Endometrial microvascular endothelial cells (primary cell): ENCODE results near the gene BCAR3. TPM values are rescaled to one million over a fixed set of nuclear protein-coding genes. Genes with fewer than 3 reads are reported as not detected.

Experiments
- in situ Hi-C: cut with HindIII; loops from 2 replicates; pipeline ENCODE4 v1.10.0; 2017; ENCODE audit warnings: low sequenced_read_pairs, low pct_unique_long_range_greater_than_20kb; ENCODE audit errors: inconsistent ontology term
- total RNA-seq: library from RNA; depleted of rRNA; stranded (reverse); fragments of >200 nt; gene quantifications from one replicate; pipeline ENCODE4 v1.2.3, GENCODE V29; 2015; ENCODE audit errors: inconsistent ontology term

BCAR3 gene
- total RNA-seq, 1 donor from 2014 or later = 91.8 TPM

DNA sequence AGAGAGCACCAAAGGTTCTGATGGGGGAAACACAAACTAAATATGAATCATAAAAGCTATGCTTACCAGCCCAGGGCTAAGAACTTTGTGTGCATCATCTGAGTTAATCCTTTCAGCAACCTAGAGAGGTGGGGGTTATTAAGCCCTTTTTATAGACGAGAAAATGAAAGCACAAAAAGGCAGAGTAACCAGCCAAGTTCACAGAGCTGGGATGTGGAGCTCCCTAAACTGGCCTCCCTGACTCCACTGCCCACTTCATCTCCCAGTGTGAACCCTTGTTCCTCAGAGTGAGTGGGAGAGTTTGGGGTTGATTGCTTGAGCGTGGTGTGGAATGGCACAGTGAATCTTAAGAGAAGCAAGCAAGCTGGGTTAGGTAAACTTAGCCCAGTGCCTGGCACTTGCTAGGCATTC lies 10.8 kb upstream of the BCAR3 start:
- in situ Hi-C loops = no loop called here

- in situ Hi-C loops = no loop called here
Observed at GRCh38 chr1:93692026-93692425, 10.4 kb upstream of the BCAR3 start.

DNA sequence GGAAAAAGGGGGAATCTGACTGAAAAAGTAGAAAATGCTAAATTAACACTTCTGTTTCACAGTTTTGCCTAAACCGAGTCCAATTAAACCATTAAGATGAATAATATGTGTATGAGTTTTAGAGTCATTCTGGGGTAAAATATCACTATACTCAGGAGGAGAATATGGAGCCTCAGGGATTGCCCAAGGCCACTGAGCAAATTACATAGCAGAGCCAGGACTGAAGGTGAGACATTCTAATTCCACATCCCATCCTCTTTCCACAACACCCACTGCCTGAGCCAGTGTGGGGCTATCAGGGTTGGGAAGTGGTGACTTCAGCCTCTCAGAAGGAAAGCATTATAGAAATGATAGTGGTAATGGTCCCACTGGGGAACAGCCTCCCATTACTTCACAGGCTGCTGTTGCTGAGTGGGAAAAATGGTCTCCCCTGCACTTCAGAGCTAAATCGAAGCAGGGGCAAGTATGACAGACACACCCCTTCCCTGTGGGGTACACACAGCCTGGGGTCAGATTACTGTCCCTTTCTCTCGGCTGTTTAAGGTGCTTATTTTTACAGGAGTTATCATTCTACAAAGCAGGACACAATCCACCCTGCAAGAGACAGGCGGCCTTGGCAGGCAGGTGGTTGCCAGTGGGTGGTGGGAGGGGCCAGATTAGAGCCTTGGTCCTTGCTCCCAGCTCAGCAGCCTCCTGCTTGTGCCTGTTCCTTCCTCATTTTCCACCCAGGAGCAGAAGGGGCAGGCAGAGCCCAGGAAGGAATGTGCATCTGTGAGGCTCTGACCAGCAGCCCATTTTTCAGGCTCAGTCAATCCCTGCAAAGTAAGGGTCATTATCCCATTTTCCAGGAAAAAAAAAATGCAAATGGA lies 9.5 kb upstream of the BCAR3 start:
- in situ Hi-C loops = no loop called here

DNA sequence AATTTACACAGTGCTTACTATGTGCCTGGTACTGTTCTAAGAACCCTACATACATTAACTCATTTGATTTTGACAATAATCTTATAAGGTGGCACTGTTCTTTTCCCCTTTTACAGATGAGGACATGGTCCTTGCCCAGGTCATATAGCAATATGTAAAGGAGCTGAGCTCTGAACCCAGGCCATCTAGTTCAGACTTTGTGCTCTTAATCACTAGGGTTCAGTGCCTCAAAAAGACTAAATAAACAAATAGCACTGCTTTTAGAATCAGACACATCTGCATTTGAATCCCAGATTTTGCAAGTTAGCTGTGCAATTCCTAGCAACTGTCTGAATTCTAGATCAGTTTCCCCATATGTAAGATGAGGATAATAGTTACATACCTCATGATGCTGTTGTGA lies 8.7 kb upstream of the BCAR3 start:
- in situ Hi-C loops = no loop called here

DNA sequence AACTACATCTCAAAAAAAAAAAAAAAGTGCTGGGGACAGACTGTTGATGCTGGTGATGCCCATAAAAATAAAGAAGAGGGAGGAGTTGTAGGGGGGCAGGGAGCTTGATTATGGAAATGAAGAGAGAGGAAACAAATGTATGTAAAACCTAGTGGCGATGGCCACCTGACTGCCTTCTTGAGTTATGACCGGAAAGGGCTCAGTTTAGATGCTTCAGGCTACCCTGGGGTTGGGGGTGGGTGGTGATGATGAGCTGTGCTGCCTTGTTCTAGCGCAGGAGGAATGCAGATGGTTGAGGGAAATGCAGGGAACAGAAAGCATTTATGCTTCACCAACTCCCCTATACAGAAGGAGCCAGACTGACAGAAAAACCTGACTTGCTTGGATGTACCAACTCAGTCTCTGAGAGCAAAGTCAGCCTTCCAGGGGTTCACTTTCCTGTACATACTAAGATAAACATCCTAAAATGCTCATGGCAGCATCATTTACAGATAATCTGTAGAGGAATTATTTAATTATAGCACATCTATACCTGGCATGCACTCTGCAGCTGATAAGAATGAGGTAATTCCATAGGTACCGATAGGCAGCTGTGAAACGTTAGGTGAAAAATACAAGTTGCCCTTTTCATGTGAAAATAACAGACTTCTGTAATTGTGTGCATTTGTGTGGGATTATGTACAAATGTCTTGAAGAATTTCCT lies 8.0 kb upstream of the BCAR3 start:
- in situ Hi-C loops = no loop called here

- in situ Hi-C loops = no loop called here
Observed at GRCh38 chr1:93687542-93687941, 5.9 kb upstream of the BCAR3 start.

GRCh38 chr1:93686504-93687250 lies 5.0 kb upstream of the BCAR3 start:
- in situ Hi-C loops = no loop called here

DNA sequence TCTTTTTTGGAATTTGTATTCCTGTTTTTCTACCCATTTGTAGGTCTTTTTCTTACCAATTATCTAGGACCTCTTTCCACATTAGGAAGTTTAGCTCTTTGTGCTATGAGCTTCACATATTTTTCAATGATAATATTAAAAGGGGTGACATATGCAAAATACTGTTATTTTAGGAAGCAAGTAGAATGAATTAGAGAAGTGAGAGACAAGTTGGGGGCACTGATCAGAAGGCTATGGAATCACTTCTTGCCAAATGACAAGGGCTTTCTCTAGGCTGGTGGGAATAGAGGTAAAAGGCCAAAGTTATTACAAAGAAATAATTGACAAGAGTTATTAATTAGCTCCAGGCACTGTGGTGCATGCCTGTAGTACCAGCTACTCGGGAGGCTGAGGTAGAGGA lies 4.3 kb upstream of the BCAR3 start:
- in situ Hi-C loops = no loop called here

DNA sequence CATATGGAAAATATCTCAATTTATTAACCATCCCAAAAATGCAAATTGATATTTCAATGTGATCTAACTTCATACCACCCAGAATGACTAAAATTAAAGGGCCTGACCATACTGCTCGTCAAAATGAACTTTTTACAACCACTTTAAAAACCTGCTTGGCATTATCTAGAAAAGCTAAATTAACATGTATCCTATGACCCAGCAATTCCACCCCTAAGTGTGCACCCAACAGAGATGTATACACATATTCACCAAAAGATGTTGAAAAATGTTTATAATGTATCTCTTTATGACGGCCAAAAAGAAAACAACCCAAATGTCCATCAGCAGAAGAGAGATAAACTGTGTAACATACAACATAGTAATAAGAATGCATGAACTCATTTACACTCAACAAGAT lies 1.6 kb upstream of the BCAR3 start:
- in situ Hi-C loops = no loop called here

DNA sequence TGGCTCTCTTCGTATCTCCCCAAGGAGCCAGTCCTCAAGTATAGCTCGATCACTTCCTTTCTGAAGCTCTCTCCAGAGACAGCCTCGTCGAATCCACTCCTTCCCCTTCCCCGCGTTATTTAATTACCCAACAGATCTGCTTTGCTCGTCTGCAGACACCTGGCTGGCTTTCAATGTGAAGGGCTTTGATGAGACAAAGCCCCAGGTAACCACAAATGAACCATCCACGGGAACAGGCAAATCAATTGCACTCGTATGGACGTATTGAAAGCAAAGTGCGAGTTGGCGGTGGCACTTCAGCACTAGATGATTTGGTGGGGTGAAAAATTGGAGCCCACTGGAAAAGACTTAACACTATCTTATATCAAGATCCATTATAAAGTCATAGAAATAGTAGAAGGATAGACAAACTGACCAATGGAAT lies 364 bp upstream of the BCAR3 start:
- in situ Hi-C loops = no loop called here

GRCh38 chr1:93680420-93681100 lies 1.1 kb downstream of the BCAR3 start:
- in situ Hi-C loops = no loop called here

DNA sequence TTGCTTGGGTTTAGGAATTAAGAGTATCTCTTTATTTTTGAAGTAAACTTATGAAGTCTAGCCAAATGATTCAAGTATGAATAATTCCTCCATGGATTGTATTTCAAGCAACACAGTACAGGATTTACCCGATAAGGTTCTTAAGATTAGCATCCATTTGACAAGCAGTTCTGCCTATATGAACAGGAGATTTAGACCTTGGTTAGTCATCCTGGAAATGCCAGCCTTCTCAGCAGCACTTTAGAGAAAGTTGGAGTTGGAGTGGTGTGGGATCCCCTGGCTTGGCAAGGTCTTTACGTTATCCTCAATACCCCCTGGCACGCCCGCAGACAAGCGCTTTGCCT lies 1.6 kb downstream of the BCAR3 start:
- in situ Hi-C loops = no loop called here

DNA sequence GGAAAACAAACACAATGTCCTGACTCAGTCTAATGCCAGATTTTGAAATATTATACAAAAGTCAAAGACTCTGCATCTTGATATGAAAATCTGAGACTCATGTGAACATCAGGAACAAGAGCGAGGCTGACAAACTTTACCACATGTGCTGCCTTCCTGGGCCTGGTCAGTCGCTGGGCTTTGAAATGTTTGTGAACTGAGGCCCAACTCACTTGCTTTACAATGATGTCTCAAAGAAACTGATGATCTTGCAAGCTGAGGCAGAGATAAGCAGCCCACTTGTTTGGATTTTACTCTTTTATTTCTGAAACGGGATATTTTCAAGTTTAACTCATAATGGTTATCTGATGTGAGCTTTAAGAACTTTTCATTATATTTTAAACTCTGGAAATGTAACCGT lies 2.1 kb downstream of the BCAR3 start:
- in situ Hi-C loops = no loop called here

DNA sequence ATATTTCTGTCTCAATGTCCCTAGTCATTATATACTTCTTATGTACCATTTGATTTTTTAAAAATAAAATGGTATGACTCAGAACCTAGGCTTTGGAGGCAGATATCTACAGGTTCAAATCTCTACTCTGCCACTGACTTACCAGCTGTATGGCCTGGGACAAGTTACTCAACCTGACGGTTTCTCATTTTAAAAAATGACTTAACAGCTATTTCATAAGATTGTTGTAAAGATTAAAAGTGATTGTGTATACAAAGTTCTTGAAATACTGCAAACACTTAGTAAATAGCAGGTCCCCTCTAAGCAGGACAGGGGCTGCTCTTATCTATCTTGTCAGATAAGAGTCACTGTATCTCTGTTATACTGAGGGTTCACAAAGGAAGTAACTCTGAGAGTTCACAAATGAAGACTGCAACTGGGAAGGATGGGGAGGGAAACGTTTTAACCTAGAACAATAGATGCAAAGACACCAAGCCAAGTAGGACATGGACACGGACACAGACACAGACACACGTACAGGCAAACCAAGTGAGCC lies 2.6 kb downstream of the BCAR3 start:
- in situ Hi-C loops = no loop called here

DNA sequence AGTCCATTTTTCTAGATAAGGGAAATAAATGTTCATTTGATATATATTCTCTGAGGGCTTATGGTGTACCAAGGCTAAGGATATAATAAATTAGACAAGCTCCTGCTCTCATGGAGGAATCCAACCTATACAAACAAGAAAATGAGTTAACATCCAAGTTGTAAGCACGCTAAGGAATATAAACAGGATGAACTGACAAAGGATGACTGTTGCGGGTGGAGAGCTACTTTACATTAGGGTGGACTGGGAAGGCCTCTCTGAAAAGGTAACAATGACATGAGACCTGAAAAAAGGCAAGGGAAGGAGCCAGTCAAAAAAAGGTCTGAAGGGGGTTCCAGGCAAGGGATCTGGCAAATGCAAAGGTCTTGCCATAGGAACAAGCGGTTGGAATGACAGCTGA lies 3.1 kb downstream of the BCAR3 start:
- in situ Hi-C loops = no loop called here

DNA sequence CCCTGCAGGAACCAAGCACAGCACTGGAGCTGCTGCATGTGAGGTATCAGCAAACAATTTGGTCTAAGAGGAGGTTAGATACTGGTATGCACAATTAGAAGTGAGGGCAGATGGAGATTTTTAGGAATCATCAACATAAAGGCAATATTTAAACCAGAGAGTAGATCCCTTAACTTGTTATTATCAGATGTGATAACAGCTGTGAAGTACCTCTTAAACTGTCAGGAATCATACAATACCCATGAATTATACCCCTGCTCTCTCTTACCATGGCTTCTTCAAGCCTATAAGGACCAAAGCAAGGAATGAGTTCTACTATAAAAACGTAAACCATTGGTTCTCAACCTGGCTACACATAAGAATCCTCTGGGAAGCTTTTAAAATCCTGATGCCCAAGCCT lies 3.9 kb downstream of the BCAR3 start:
- in situ Hi-C loops = no loop called here

- in situ Hi-C loops = no loop called here
Observed at GRCh38 chr1:93676427-93676826, 5.2 kb downstream of the BCAR3 start.

- in situ Hi-C loops = no loop called here
Observed at GRCh38 chr1:93675931-93676330, 5.7 kb downstream of the BCAR3 start.

GRCh38 chr1:93675271-93675670 lies 6.4 kb downstream of the BCAR3 start:
- in situ Hi-C loops = no loop called here
